ENCODE data around the gene DGKH.
A peak's percentile ranks its signal among the peaks of the same experiment; 100 is the strongest.

DGKH gene

GRCh38 chr13:42047561-42048341 is 697 bp upstream of the DGKH start:
- TF ChIP-seq YY1 (IDR thresholded peaks at IDR 0.05; ENCODE audit: low read depth) (peak; percentile 4; the same call in 1 of the 2 replicates), ZBTB7A (IDR thresholded peaks at IDR 0.05; ENCODE audit: low read depth) (peak; percentile 14; the same call in 1 of the 2 replicates), EGR1 (IDR thresholded peaks at IDR 0.05) (no peak)

- TF ChIP-seq TAF1 (IDR thresholded peaks at IDR 0.05; ENCODE audit: low read depth) (peak; percentile 34; the same call in 1 of the 2 replicates), TCF12 (IDR thresholded peaks at IDR 0.05; ENCODE audit: low read depth) (peak; percentile 12), CEBPB (IDR thresholded peaks at IDR 0.05) (no peak), MAX (IDR thresholded peaks at IDR 0.05) (no peak; the same call in 1 of the 2 replicates), TEAD4 (IDR thresholded peaks at IDR 0.05) (peak; percentile 27; the same call in 1 of the 2 replicates), EP300 (IDR thresholded peaks at IDR 0.05; ENCODE audit: borderline replicate concordance) (no peak), REST (IDR thresholded peaks at IDR 0.05; ENCODE audit: low read depth) (0 out of 2 replicates have a peak, but pooled peaks have one; percentile 38), ZBTB7A (IDR thresholded peaks at IDR 0.05; ENCODE audit: low read depth) (peak; percentile 9; the same call in 1 of the 2 replicates)
Measured at GRCh38 chr13:42048684-42049453, 421 bp downstream of the DGKH start.

- TF ChIP-seq FOXM1 (IDR thresholded peaks at IDR 0.05; ENCODE audit: borderline replicate concordance, low read depth): no peak
- peak; percentile 85 for TF ChIP-seq MAX (IDR thresholded peaks at IDR 0.05)
- no peak for TF ChIP-seq REST (IDR thresholded peaks at IDR 0.05; ENCODE audit: low read depth)
- no peak for TF ChIP-seq ZBTB7A (IDR thresholded peaks at IDR 0.05; ENCODE audit: low read depth)
- no peak for TF ChIP-seq CREB1 (IDR thresholded peaks at IDR 0.05; ENCODE audit: low read depth)
- TF ChIP-seq NFIC (IDR thresholded peaks at IDR 0.05): no peak
- no peak for TF ChIP-seq TAF1 (IDR thresholded peaks at IDR 0.05; ENCODE audit: low read depth)
- TF ChIP-seq TEAD4 (IDR thresholded peaks at IDR 0.05): no peak
- TF ChIP-seq TCF12 (IDR thresholded peaks at IDR 0.05; ENCODE audit: low read depth): no peak
- TF ChIP-seq RAD21 (IDR thresholded peaks at IDR 0.05; ENCODE audit: low read depth): no peak
- TF ChIP-seq EGR1 (IDR thresholded peaks at IDR 0.05): 0 out of 2 replicates have a peak, but pooled peaks have one; percentile 8
- 0 out of 2 replicates have a peak, but pooled peaks have one; percentile 35 for TF ChIP-seq YY1 (IDR thresholded peaks at IDR 0.05; ENCODE audit: low read depth)
- TF ChIP-seq CEBPB (IDR thresholded peaks at IDR 0.05): no peak
- TF ChIP-seq EP300 (IDR thresholded peaks at IDR 0.05; ENCODE audit: borderline replicate concordance): no peak
- TF ChIP-seq USF1 (IDR thresholded peaks at IDR 0.05): no peak
Measured at GRCh38 chr13:42049454-42049813, 986 bp downstream of the DGKH start.

- TF ChIP-seq EP300 (IDR thresholded peaks at IDR 0.05; ENCODE audit: borderline replicate concordance) (no peak), NFIC (IDR thresholded peaks at IDR 0.05) (no peak), USF1 (IDR thresholded peaks at IDR 0.05) (no peak), MAX (IDR thresholded peaks at IDR 0.05) (no peak), FOXM1 (IDR thresholded peaks at IDR 0.05; ENCODE audit: borderline replicate concordance, low read depth) (no peak), TEAD4 (IDR thresholded peaks at IDR 0.05) (no peak), ZBTB7A (IDR thresholded peaks at IDR 0.05; ENCODE audit: low read depth) (no peak), TCF12 (IDR thresholded peaks at IDR 0.05; ENCODE audit: low read depth) (no peak), RAD21 (IDR thresholded peaks at IDR 0.05; ENCODE audit: low read depth) (no peak), TAF1 (IDR thresholded peaks at IDR 0.05; ENCODE audit: low read depth) (no peak), EGR1 (IDR thresholded peaks at IDR 0.05) (no peak), CEBPB (IDR thresholded peaks at IDR 0.05) (no peak), REST (IDR thresholded peaks at IDR 0.05; ENCODE audit: low read depth) (no peak)
Measured at GRCh38 chr13:42054798-42055499, 6.5 kb downstream of the DGKH start.

Data from Ishikawa (cell line).